GDM1 (cell line): ENCODE results near the gene ANTKMT.
A peak's percentile ranks its signal among the peaks of the same experiment; 100 is the strongest.

Experiments used
- DNase-seq: peaks from one replicate; lab custom pipeline; 2025; lab: John Stamatoyannopoulos, UW

ANTKMT gene, protein sequence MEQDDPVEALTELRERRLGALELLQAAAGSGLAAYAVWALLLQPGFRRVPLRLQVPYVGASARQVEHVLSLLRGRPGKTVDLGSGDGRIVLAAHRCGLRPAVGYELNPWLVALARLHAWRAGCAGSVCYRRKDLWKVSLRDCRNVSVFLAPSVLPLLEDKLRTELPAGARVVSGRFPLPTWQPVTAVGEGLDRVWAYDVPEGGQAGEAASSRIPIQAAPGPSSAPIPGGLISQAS

DNA sequence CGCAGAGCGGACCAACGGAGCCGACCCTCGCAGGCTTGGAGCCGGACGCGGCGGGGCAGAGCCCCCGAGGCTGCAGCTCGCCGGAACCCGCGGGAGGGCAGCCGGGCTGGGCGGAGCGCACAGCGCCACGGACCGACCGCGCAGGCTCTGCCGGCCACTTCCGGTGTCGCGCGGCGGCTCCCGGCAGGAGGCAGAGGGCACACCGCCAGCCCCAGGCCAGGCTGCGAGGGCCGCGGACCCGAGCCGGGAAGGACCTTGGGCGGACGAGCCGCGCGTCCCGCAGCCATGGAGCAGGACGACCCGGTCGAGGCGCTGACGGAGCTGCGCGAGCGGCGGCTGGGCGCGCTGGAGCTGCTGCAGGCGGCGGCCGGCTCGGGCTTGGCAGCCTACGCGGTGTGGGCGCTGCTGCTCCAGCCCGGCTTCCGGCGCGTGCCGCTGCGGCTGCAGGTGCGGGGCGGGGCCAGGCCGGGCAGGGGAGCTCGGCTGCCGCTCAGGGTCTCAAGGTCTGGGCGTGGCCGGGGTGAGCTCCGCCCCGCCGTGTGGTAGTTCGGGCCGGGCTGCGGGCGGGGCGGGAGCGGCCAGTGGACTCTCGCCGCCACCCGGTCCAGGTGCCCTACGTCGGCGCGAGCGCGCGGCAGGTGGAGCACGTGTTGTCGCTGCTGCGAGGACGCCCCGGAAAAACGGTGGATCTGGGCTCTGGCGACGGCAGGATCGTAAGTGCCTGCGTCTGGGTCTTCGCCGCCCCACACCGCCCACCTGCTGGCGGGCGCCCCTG, at the start of gene ANTKMT:
TSS of gene ANTKMT (plus strand) at position 157 of the 775 bp plus-strand sequence. CDS start at position 286, 129 bp downstream.
- DNase-seq: peak; percentile 54

DNA sequence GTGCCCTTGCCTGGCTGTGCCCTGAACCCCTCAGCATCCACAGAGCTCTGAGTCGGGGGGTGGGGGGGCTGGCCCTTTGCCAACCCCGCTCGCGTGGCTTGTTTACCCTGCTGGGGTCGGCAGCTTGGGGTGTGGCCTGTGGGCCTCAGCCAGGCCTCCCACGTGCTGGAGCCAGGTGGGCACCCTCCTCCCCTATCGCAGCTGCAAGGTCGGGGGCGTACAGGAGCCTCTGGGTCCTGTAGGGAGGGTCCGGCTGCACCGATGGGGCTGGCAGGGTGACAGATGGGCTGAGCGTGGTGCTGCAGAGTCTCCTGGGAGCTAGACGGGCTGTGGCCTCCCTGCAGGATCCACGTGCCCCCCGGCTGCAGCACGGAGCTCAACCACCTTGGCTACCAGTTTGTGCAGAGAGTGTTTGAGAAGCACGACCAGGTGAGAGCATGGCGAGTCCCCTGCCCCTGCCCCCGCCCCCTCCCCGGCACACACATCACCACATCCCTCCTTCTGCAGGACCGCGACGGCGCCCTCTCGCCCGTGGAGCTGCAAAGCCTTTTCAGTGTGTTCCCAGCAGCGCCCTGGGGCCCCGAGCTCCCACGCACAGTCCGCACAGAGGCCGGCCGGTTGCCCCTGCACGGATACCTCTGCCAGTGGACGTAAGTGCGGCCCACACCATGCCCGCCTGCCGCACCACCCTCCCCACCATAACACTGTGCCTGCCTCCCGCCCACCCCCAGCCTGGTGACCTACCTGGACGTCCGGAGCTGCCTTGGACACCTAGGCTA, 49.4 kb upstream of the ANTKMT start:
- no peak for DNase-seq

DNA sequence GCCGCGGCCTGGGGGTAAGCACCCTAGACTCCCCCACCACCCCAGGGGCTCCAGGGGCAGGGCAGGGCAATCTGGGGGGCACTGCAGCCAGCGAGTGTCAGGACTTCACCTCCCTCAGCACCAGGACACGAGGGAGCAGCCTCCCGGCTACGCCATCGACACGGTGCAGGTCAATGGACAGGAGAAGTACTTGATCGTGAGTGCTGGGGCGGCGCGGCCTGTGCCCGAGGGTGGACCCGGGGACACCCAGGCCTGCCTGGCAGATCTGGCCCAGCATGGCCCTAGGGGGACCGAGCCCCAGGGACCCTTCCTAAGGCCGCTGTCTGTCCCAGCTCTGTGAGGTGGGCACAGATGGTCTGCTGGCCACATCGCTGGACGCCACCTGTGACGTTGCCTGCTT, 48.6 kb upstream of the ANTKMT start:
- DNase-seq: no peak

DNA sequence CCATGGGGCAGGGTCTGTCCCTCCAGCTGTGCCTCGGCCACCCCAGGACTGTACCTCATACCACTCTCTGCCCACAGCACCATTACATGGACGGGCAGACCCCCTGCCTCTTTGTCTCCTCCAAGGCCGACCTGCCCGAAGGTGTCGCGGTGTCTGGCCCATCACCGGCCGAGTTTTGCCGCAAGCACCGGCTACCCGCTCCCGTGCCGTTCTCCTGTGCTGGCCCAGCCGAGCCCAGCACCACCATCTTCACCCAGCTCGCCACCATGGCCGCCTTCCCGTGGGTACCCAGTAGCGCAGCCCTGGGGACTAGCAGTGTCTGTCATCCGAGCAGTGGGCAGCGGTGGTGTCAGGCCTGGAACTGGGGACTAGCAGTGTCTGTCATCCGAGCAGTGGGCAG, 48.1 kb upstream of the ANTKMT start:
- DNase-seq: no peak

DNA sequence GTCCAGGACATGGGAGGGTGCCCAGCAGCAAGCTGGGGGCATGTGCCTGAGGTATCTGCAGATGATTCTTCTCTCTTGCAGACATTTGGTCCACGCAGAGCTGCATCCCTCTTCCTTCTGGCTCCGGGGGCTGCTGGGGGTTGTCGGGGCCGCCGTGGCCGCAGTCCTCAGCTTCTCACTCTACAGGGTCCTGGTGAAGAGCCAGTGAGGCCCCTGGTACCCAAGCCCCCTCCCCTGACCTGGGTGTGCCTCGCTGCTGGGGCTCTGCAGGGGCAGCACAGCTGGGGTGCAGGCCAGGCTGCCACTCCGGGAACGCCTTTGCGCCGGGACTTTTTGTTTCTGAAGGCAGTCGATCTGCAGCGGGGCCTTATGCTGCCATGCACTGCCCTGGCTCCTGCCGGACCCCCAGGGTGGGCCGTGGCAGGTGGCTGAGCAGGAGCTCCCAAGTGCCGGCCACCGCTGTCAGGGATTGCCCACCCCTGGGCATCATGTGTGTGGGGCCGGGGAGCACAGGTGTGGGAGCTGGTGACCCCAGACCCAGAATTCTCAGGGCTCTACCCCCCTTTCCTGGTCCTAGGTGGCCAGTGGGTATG, 47.5 kb upstream of the ANTKMT start:
- no peak for DNase-seq

DNA sequence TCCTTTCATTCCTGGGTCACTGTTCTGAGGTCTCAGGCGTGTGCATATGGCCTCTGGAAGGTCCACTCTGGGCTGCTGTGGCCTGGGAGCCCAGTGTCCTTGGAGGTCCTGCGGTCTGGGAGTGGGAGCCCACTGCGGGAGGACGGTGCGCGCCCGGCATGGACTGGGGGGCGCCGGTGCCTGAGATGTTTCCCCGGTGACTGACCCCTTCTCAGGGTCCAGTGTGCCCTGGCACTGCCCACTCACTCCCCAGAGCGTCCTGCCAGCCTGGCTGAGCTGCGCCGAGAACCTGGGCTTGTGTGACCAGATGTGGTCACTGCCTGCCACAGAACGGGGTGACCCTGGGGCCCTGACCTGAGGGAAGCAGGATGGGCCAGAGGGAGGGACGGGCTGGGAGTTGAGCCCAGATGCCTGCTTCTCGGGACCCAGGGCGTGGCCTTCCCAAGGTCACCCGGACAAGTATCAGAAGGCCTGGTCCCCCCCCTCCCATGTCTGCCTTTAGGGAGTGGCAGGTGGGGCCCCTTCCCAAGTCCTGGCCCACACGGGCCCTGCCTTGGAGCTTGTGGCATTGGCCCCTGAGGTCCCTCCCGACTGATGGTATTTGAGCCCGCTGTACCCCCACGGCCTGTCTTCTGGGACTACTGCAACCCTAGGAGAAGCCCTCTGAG, 46.6 kb upstream of the ANTKMT start:
- no peak for DNase-seq

DNA sequence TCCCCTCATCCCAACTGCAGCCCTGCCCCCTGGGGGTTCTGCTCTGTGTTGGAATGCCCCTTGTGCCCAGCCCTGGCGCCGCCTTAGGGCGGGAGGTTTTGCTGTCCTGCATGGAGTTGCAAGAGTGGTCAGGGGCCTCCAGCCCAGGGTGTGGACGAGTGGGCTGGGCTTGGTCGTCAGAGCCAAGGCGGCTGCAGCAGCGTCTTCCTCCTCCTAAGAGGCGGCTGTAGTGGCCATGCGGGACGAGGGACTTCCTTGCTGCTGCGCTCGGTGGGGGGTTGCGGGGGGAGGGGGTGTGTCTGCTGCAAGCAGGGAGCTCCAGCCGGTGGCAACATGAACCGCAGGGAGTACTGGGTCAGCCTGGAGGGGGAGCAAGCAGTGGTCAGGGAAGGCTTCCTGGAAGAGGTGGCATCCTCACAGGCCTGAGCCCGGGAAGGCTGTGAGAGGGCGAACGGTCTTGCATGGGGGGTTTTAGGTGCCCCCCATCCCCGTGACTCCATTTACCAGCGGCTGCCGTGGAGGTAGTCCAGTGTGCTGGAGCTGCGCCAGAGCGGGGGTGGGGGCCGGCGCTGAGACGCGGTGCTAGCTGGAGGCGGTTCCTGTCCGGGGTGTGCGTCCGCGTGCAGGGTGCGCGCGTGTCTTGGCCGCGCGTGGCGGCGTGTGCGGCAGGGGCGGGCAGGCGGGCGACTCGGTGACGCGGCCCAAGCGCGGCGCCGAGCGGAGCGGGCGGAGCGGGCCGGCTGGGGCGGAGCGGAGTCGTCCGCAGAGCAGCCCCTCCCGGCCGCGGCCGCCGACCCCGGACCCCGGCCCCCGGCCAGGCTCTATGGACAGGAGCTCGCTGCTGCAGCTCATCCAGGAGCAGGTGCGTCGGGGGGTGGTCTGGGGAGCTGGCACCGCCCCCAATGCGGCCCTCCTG, 45.7 kb upstream of the ANTKMT start, which contains the start of gene RHBDL1:
TSS of gene RHBDL1 (plus strand) at position 704 of the 916 bp plus-strand sequence. CDS start at position 824, 120 bp downstream.
- no peak for DNase-seq

DNA sequence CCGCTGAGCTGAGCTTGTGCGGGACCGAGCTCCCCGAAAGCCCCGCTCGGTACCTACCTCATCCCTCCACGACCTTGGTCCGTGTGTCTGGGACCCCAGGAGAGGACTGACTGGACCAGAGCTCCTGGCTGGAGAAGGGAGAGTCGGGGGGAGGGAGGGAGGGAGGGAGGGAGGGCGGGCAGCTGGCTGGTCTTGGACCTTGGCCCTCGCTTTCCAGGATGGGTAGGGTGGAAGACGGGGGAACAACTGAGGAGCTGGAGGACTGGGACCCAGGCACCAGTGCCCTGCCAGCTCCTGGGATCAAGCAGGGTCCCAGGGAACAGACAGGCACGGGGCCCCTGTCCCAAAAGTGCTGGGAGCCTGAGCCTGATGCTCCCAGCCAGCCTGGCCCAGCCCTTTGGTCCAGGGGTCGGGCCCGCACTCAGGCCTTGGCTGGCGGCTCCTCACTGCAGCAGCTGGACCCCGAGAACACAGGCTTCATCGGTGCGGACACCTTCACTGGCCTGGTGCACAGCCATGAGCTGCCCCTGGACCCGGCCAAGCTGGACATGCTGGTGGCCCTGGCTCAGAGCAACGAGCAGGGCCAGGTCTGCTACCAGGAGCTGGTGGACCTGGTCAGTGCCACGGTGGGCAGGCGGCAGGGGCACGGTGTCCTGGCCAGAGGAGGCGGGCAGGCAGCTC, 44.9 kb upstream of the ANTKMT start:
- DNase-seq: no peak

DNA sequence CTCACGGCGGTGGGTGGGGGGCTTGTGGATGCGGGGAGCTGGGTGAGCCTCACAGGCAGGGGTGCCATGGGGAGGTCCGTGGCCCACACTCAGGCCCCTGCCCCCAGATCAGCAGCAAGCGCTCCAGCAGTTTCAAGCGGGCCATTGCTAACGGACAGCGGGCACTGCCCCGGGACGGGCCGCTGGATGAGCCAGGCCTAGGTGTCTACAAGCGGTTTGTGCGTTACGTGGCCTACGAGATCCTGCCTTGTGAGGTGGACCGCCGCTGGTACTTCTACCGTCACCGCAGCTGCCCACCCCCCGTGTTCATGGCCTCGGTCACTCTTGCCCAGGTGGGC, 44.4 kb upstream of the ANTKMT start:
- no peak for DNase-seq

DNA sequence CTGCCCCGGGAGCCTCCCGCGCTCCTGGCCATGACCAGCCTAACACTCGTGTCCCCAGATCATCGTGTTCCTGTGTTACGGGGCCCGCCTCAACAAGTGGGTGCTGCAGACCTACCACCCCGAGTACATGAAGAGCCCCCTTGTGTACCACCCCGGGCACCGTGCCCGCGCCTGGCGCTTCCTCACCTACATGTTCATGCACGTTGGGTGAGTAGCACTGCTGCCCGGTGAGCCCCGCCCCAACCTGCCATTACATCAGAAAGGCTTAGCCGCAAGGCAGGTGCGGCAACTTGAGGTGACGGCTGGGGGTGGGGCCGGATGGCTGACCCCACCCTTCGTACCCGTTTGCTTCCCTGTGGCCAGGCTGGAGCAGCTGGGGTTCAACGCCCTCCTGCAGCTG, 44.0 kb upstream of the ANTKMT start:
- no peak for DNase-seq

DNA sequence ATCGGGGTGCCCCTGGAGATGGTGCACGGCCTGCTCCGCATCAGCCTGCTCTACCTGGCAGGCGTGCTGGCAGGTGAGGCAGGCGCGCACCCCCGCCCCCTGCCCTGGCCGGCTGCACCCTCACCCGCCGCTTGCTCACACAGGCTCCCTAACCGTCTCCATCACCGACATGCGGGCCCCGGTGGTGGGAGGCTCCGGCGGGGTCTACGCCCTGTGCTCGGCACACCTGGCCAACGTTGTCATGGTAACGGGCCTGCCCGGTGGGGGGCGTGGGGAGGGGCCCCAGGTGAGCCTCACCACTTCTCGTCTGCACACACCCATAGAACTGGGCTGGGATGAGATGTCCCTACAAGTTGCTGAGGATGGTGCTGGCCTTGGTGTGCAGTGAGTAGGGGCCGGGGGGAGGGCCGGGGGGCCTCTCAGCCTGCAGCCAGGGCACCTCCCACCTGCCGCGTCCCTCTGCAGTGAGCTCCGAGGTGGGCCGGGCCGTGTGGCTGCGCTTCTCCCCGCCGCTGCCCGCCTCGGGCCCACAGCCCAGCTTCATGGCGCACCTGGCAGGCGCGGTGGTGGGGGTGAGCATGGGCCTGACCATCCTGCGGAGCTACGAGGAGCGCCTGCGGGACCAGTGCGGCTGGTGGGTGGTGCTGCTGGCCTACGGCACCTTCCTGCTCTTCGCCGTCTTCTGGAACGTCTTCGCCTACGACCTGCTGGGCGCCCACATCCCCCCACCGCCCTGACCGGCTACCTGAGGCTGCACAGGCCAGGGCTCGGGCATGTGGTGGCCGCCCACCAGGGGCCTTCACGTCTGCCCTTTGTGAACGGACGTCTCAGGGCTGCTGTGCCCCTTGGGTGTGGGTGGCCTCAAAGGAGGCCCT, 43.4 kb upstream of the ANTKMT start:
- DNase-seq: no peak

DNA sequence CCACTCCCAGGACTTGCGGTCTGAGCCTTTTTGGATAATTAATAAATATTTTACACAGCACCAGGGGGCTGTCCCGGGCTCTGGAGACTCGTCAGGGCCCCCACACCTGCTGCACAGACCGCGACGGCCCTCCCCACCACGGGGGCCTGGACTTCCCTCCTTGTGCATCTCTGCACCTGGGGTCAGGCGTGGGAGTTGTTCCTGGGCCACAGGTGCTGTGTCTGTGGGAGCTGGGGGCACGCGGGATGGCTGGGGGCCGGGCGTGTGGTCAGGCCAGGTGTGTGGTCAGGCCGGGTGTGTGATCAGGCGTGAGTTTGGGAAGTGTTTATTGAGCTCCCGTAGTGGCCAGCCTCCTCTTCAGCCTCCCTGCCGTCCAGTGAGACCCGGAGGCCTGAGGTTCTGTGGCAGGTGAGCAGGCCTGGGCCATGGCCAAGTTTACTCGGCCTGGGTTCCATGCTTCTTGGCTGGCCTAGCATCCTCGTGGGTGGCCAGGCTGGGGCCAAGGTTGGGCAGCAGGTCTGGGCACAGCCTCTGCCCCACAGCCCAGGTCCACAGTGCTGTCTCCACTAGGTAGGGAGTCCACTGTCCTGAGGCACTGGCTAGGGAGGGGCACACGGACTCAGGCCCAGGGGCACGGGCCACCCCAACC, 42.6 kb upstream of the ANTKMT start:
- DNase-seq: no peak

DNA sequence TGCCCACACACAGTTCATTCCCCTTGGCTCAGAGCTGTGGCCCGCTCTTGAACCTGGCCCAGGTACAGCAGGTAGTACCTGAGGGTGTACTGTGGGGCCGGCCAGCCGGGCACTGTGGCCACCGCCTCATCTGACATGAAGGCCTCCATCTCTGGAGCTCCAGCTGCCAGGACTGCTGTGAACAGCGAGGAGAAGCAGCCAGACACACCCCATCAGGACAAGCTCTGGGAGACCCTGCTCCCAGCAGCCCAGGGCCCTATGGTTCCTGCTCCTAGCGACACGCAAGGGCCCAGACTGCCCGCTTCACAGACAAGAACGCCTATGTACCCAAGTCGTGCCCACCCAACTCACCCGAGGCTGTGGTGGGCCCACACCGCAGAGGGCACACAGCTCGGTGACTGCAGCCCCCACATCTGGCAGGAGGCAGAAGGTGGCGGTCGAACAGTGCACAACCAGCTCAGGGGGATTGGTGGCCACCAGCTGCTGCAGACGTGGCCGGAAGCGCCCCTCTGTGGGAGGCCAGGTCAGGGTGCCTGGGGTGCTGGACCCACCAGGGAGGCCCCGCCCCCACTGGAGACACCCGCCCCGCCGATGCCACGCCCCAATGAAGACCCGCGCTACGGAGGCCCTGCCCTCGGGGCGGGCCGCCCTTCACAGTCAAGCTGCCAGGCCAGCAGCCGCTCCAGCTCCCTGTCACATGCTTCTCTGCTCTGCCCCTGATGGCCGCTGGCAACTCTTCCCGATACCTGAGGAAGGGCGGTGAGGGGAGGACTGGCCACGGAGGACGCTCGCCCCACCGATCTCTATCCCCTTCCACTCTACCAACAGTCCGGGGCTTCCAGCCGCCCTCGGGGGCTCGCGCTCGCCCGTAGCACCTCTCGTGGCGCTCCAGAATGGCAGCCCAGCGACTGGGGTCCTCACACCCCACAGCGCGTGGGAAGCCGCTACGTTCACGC, 41.8 kb upstream of the ANTKMT start:
- DNase-seq: peak; percentile 45

DNA sequence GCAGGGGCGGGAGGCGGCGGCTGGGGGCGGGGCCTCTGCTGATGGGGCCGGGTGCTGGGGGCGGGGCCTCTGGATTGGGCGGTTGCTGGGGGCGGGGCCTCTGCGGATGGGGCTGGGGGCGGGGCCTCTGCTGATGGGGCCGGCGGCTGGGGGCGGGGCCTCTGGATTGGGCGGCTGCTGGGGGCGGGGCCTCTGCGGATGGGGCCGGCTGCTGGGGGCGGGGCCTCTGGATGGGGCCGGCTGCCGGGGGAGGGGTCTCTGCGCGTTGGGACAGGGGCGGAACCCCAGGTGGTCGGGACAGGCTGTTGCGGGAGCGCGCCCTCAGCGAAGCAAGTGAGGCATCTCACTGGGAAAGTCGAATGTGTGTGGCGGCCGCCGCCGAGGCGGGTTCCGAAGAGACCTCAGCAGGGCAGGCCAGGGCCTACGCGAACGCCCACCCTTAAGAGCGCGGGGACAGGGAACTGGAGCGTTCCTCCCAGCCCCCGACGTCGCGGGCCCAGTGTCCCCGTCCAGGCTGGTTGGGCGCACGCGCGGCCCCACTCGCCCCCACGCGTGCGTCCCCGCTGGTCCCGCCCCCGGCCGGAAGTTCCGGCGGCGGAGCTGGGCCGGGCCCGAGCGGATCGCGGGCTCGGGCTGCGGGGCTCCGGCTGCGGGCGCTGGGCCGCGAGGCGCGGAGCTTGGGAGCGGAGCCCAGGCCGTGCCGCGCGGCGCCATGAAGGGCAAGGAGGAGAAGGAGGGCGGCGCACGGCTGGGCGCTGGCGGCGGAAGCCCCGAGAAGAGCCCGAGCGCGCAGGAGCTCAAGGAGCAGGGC, 40.9 kb upstream of the ANTKMT start, which contains the start of gene STUB1:
TSS of gene STUB1 (plus strand) at position 597 of the 811 bp plus-strand sequence. CDS start at position 713, 116 bp downstream.
- DNase-seq: peak; percentile 80

DNA sequence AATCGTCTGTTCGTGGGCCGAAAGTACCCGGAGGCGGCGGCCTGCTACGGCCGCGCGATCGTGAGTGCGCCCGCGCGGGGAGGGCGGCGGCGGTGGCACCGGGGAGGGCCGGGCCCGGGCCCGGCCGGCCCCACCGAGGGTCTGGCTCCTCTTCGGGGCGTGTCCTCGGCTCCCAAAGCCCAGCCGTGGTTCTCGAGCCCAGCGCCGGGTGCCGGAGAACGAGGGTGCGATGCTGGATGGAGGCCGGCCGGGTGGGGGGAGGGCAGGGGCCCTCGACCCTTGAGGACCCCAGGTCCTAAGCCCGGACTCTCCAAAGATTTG, 40.4 kb upstream of the ANTKMT start:
- no peak for DNase-seq

DNA sequence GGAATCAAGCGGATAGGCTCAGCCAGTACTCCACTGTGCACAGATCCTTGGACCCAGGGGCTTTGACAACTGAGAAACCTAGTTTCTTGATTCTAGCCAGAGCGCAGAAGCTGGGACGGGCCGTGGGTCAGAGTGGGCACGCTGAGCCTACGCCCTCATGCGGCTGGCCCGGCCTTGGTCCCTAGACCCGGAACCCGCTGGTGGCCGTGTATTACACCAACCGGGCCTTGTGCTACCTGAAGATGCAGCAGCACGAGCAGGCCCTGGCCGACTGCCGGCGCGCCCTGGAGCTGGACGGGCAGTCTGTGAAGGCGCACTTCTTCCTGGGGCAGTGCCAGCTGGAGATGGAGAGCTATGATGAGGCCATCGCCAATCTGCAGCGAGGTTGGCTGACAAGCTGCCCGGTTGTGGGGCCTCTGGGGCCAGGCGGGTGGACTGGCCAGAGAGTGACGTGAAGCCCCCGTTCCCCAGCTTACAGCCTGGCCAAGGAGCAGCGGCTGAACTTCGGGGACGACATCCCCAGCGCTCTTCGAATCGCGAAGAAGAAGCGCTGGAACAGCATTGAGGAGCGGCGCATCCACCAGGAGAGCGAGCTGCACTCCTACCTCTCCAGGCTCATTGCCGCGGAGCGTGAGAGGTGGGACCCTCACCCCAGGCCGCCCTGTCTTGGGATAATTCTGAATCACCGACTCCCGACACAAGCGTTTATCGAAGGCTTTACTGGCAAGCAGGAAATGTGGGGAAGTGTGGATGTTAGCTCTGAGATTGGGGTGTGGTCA, 39.8 kb upstream of the ANTKMT start:
- no peak for DNase-seq
